ENCODE measurements around the gene A3GALT2.

GRCh38 chr1:33344896-33345560 lies 24.1 kb upstream of the A3GALT2 start:
- no peak for TF ChIP-seq EZH2 (IDR thresholded peaks at IDR 0.05; ENCODE audit: low read depth)
- no peak for TF ChIP-seq CTCF (conservative IDR thresholded peaks at IDR 0.05)

Measured in PC-9 (cell line).